SK-MEL-5 (cell line): ENCODE data around the gene RHOT1. TPM values are rescaled to one million over a fixed set of nuclear protein-coding genes. Genes with fewer than 3 reads are reported as not detected.

Experiments
- DNase-seq: peaks from one replicate; pipeline ENCODE4 v3.0.0-alpha.2; 2016; ENCODE audit warnings: low read depth, low spot score
- in situ Hi-C: cut with HindIII; loops from 2 replicates; pipeline ENCODE4 v1.10.0; 2016; ENCODE audit warnings: low sequenced_read_pairs, high pct_unique_total_duplicates, low pct_unique_long_range_greater_than_20kb
- small RNA-seq, 2 experiments: library from RNA; depleted of rRNA; stranded (forward); fragments of <200 nt; gene quantifications; one replicate each; pipeline ENCODE3, GENCODE V24; 2014
- total RNA-seq: library from RNA; depleted of rRNA; stranded (reverse); fragments of >200 nt; shearing (Covaris generic); gene quantifications from 2 replicates; pipeline ENCODE4 v1.2.3, GENCODE V29; 2014; rRNA removed

RHOT1 gene
- total RNA-seq, 1 experiment from 2014 or later = 58.9 TPM

DNA sequence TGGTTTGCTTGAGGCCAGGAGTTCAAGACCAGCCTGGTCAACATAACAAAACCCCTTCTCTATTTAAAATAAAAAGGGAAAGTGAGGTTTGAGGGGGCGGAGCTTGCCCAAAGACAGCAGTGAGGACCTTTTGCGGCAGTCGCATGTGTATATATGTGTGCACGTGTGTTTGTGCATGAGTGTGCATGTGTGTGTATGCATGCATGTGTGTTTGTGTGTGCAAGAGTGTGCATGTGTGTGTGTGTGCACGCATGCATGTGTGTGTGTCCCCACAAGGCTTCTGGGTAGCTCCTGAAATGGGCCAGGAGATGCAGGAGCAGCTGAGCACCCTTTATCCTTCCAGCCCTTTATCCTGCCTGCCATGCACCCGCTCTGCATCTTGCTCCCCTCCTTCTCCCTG lies 132.3 kb downstream of the RHOT1 start:
- DNase-seq = no peak
- in situ Hi-C loops = no loop called here

Small RNA genes within 50 kb of the gene (small RNA-seq; reads per million reads assigned to genes)
- 0 to 0.38 reads per million in 2 experiments for gene UBL5P2

Other genes with a start within 250 kb of the RHOT1 start
- gene UTP6, start 240.8 kb upstream of the RHOT1 start, total RNA-seq = 51.9 and 59.3 TPM in 2 replicates
- gene SUZ12, start 205.5 kb upstream of the RHOT1 start, total RNA-seq = 23.7 and 25.1 TPM in 2 replicates
- 9.4 and 11.8 TPM in 2 replicates for gene LRRC37B, start 135.1 kb upstream of the RHOT1 start, total RNA-seq
- 1.9 TPM in 2 replicates for gene RHBDL3, start 123.3 kb downstream of the RHOT1 start, total RNA-seq
- gene C17orf75, start 199.7 kb downstream of the RHOT1 start, total RNA-seq = 37.4 and 38.5 TPM in 2 replicates
- gene ZNF207, start 207.7 kb downstream of the RHOT1 start, total RNA-seq = 164 and 171 TPM in 2 replicates